Transverse colon (tissue), 4 donors: ENCODE results near the gene FAM228B.

Source experiments
- POLR2A ChIP-seq: fragments of 450-650 bp; IDR thresholded peaks from one replicate; pipeline ENCODE4 v1.6.1; 2016; ENCODE audit warnings: antibody characterized with exemption, mild to moderate bottlenecking, moderate library complexity
- POLR2AphosphoS5 ChIP-seq, 3 donors: sonication (generic); formaldehyde crosslinking; IDR thresholded peaks; one replicate each; pipeline ENCODE4 v1.6.1; 2016; ENCODE audit warnings: antibody characterized with exemption in 3 of 3
- TF ChIP-seq, protein P1 (sequence below), 5 experiments: fragments of 200-600 bp in 3 of 5; fragments of 450-650 bp in 2 of 5; sonication (generic) in 3 of 5; IDR thresholded peaks; 1 replicate in 2 of 5; 2 replicates in 3 of 5; pipeline ENCODE4 v1.5.1; 2016 to 2017; ENCODE audit warnings: antibody characterized with exemption in 5 of 5, inconsistent platforms in 3 of 5, mild to moderate bottlenecking in 2 of 5, moderate library complexity in 1 of 5

DNA sequence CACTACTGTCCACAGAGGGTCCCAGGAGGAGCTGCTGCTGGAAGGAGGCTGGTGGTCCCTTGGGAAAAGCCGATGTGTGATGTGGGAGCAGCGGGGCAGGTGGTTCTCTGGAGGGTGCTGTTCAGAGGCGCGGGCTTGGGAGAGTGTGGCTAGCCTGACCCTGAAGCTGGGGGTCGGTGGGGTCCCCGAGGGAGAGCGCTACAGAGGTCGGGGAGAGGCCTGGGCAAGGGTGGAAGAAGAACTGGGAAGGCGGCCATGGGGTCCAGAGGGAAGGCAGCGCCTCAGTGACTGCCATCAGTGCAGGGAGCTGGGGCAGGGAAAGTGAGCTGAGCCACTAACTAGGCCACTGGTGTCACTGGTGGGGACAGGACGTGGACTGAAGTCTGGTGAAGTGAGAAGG, 84.1 kb downstream of the FAM228B start:
- TF ChIP-seq, protein P1, sequence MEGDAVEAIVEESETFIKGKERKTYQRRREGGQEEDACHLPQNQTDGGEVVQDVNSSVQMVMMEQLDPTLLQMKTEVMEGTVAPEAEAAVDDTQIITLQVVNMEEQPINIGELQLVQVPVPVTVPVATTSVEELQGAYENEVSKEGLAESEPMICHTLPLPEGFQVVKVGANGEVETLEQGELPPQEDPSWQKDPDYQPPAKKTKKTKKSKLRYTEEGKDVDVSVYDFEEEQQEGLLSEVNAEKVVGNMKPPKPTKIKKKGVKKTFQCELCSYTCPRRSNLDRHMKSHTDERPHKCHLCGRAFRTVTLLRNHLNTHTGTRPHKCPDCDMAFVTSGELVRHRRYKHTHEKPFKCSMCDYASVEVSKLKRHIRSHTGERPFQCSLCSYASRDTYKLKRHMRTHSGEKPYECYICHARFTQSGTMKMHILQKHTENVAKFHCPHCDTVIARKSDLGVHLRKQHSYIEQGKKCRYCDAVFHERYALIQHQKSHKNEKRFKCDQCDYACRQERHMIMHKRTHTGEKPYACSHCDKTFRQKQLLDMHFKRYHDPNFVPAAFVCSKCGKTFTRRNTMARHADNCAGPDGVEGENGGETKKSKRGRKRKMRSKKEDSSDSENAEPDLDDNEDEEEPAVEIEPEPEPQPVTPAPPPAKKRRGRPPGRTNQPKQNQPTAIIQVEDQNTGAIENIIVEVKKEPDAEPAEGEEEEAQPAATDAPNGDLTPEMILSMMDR (IDR thresholded peaks at IDR 0.05) = no peak
- TF ChIP-seq POLR2AphosphoS5 (IDR thresholded peaks at IDR 0.05) (no peak), POLR2A (no peak)
